ENCODE measurements around the gene AVPR1A.

The AVPR1A gene

GRCh38 chr12:63093711-63094110 lies 57.3 kb downstream of the AVPR1A start:
- DNase-seq, result no peak

DNA sequence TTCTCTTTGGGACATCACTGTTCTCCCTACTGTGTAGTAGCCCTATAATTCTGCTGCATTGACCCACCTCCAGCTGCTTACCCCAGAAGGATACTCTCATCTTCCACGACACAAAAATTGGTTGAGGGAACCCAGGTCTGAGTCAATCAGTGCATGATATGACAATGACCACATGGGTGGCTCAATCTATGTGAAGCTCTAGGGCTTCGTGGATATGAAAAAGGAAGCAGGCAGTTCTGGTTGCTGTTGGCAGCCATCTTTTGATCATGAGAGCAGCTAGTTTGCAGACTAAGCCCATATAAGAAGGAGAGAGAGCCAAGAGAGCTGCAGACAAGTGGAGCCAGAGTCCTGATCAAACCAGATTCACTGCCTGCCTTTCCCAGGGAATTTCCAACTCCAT lies 57.9 kb downstream of the AVPR1A start:
- no peak for DNase-seq

Measured in NCI-H69 (cell line).